DMS79 treated with DMSO at 0.1 percent for 48 hours (cell line): Measurements from ENCODE around the gene SLC49A3.
"Not testable (repeated sequence)": the region's sequence is repeated elsewhere in the genome, so short reads cannot be mapped to it uniquely, and the experiment has no call there.

Experiments used
- DNase-seq: peaks from one replicate; lab custom pipeline; 2025; lab: John Stamatoyannopoulos, UW

SLC49A3 gene

GRCh38 chr4:681736-682451 lies 7.1 kb downstream of the SLC49A3 start:
- DNase-seq: peak; percentile 1

DNA sequence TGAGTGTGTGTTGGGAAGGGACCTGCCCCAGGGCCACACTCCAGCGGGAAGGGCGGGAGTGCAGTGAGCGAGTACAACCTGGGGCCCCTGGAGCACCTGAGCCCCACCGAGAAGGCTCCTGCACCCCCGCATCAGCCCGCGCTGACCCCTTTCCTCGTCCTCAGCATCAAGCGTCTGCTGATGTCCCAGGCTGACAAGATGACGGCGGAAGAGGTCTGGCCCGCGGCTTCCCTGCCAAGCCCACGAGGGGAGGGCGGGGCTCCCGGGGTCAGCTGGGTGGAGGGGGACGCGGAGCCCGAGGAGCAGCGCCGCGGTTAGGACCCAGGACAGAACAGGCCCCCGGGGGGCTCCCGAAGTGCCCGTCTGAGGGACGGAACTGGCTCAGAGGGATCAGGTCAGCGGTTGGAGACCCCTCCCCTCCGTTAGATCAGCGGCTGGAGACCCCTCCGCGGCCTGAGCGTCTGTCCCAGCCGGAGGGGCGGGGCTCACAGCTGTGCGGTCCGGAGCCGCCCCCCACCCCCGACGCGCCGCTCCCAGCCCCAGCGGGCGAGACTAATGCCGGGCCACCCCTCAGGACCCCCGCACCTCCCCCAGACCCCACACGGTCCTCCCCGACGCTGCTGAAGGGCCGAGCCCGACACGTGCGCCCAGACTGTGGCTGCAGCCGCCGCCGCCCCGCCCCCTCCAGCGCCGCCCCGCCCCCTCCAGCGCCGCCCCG lies 7.9 kb downstream of the SLC49A3 start:
- no peak for DNase-seq

DNA sequence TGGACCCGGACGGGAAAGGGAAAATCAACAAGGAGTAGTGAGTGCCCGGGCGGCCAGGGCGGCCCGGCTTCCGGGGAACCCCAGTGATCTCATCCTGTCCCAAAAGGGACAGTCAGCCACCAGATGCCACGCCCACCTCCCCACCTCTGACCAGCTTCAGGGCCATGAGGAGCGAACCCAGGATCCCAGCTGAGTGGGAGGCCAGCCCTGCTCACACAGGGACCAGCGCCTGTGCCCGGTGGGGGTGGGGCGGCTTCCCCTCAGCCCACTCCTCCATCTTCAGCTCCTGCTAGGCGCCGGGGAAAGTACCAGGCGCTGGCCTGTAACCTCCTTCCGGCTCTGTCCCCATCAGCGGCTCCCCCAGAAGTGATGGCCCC lies 8.4 kb downstream of the SLC49A3 start:
- no peak for DNase-seq

GRCh38 chr4:680091-680490 lies 8.9 kb downstream of the SLC49A3 start:
- no peak for DNase-seq

- DNase-seq: no peak
Measured at GRCh38 chr4:679629-680028, 9.3 kb downstream of the SLC49A3 start.

DNA sequence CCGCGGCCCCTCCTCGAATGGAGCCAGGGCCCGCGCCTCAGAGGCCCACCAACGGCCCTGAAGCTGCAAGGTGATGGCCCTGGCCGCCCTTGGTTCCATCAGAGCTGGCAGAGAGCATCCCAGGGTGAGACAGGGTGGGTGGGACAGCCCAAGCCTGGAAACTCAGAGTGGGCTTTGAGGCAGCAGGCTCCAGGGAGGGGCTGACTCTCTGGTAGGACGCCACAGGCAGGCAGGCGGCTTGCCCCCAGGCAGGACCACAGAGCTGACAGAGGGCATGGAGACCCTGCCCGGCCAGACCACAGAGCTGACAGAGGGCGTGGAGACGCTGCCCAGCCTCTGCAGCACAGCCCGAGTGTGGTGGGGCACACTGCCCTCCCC lies 9.9 kb downstream of the SLC49A3 start:
- no peak for DNase-seq

DNA sequence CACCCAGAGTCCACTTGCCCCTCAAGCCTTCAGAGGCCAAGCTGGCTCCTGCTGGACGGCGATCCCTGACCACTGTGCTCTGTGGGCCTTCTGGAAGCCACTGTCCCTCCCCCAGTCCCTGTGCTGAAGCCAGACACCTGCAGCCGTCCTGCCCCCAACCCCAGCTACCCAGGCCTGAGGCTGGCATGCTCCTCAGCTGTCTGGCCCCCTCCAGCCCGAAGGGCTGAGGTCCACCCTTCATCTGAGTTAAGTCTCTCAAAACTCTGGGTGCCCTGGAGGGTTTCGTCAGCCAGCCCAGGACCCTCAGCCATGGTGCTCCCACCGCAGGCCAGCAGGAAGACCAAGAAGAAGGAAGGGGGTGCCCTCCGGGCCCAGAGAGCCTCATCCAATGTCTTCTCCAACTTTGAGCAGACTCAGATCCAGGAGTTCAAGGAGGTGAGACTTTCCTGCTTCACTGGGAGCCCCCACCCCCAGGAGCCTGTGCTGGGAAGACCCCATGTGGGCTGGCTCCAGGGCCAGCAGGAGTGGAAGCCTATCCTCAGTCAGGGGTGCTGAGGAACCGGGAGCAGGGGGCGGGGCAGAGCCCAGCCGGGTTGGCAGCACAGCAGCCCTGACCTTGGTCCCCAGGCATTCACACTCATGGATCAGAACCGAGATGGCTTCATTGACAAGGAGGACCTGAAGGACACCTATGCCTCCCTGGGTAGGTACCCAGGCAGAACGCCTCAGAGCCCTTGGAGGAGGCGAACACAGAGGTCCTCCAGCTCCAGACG lies 10.4 kb downstream of the SLC49A3 start:
- no peak for DNase-seq

- no peak for DNase-seq
Measured at GRCh38 chr4:677431-678293, 11.3 kb downstream of the SLC49A3 start.

DNA sequence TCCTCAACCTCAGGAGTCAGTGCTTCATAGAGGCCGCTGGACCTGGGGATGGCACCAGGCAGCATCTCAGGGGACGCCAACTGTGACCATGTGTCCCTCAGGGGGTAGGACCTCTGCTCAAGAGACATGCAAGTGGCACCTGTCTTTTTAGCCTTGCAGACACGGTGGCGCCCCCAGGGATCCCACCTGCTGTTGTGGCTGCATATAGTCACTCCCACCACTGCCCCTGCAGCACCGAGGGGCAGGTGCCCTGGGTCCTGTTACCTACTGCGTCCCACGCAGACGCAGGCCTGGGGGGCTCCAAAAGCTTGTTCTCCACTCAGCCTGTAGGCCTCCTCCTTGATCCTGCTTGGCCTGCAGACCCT lies 12.1 kb downstream of the SLC49A3 start:
- no peak for DNase-seq

- no peak for DNase-seq
Measured at GRCh38 chr4:675980-676870, 12.7 kb downstream of the SLC49A3 start.

DNA sequence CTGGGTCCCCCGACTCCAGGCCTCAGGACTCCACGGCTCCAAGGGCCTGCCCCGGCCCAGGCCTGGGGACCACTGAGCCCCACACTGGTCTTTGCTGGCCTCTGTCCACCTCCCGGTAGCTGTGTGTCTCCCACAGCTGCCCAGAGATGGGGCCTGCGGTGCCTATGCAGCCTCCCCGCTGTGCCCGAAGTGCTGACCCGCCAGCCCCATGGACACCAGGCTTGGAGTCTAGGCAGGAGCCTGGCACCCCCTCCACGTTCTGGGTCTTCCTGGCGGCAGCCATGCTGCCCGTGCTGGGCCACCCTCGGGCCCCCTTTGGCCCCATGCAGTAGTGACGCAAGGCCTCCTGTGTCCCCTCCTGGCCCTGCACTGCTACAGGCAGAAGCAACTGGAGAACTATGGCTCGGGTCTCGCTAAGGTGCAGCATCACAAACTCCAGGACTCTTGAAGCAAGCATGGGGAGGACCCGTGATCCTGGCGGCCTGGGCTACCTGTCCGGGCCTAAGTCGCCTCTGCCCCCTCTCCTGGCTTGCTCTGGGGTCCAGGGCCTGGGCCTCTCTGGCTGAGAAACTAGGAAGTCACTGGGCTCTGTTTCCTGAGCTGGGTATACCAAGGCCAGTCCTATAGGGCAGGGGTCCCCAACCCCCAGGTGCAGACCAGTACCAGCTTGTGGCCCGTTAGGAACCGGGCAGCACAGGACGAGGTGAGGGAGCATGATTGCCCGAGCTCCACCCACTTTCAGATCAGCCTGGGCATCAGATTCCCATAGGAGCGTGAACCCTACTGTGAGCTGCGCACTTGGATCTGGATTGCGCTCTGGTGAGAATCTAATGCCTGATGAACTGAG lies 13.7 kb downstream of the SLC49A3 start:
- DNase-seq: no peak

DNA sequence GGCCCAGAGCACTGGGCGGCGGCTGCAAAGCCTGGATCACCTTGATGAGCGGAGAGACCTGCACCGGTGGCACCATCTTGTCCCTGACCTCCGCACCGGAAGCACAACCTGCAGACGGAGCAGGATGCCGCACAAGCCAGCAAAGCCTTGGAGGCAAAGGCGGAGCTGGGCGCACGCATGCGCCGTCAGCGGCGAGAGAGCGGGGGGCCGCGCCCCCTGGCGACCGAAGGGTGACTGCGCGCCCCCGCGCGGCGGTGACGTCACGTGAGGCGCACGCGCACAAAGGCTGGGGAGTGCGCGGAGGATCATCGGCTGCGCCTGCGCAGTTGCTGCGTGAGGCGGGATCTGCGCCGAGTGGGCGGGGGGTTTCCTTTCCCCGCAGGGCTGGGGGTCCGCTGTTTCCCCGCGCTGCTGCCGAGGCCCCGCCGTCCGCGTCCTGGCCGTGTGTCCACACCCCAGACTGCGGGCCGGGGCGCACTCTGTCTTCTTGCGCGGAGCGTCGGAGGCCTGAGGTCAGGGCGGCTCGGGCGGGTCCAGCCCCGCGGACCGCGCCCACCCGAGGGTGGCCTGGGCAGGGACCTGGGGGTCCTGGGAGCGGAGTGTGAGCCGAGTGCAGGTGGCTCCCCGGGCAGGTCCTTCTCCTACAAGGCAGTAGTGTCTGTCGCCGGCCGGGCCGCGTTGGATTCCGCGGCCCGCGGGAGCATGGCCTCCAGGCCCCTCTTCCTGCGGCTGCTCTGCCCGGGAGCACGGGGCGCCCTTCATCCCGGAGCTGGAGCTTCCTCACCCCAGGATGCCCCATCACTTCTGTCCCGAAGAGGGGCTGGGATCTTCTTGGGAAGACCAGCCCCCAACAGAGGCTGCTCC lies 14.5 kb downstream of the SLC49A3 start, which contains the start of the genes ATP5ME and MYL5:
Gene ATP5ME, minus strand, starts transcription at position 105 of the 864 bp plus-strand sequence. Its CDS starts 29 bp downstream, at position 76.
Gene MYL5, plus strand, starts transcription at position 371 of the 864 bp plus-strand sequence. CDS start 3,485 bp downstream, outside the sequence.
- peak; percentile 58 for DNase-seq

DNA sequence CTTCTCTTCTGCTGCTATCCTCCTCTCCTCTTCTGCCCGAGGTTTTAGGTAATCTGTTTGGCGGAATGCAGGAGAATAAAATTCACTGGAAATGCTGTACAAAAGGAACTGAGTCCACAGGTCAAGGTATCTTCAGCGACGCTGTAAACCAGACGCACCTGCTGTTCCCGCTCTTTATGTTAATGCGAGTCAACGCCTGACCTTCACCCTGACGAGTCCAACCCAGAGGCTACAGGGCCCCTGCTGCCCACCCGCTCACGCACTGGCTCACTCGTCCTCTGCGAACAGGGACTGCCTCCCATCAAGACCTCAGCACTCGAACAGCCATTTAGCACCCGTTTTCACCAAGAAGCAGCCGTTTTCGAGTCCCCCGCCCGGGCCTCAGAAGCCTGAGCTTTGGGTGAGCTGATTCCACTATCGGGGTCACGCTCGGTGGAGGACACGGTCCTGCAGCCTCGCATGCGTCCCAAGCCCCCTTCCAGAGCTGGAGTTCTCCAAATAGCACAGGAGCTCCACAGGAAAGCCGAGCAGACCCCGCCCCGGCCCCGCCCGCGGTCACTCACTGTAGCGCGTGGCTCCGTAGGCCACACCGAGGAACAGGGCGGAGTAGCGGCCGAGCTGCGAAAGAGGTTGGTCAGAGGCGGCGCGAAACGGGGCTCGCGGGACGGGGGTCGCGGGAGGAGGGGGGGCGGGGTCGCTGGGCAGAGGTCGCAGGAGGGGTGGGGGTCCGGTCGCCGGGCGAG lies 15.4 kb downstream of the SLC49A3 start:
- no peak for DNase-seq

- DNase-seq: no peak
Measured at GRCh38 chr4:671769-672168, 17.2 kb downstream of the SLC49A3 start.

- DNase-seq: not testable (repeated sequence)
Measured at GRCh38 chr4:669806-670559, 19.0 kb downstream of the SLC49A3 start.

DNA sequence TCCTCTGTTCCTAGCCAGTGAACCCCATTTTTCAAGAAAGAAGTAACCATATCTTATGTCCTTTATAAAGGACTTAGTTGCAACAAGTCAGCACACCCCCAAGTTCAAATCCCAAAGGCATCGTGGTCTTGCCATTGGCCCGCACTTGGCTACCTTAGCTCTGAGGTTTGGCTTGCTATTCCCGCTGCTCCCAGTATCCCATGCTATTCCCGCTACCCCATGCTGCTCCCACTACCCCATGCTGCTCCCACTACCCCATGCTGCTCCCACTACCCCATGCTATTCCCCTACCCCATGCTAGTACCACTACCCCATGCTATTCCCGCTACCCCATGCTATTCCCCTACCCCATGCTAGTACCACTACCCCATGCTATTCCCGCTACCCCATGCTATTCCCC lies 20.7 kb downstream of the SLC49A3 start:
- DNase-seq: not testable (repeated sequence)

- DNase-seq: no peak
Measured at GRCh38 chr4:667545-667925, 21.4 kb downstream of the SLC49A3 start.
